ENCODE results near the gene CMKLR1.

The CMKLR1 gene

DNA sequence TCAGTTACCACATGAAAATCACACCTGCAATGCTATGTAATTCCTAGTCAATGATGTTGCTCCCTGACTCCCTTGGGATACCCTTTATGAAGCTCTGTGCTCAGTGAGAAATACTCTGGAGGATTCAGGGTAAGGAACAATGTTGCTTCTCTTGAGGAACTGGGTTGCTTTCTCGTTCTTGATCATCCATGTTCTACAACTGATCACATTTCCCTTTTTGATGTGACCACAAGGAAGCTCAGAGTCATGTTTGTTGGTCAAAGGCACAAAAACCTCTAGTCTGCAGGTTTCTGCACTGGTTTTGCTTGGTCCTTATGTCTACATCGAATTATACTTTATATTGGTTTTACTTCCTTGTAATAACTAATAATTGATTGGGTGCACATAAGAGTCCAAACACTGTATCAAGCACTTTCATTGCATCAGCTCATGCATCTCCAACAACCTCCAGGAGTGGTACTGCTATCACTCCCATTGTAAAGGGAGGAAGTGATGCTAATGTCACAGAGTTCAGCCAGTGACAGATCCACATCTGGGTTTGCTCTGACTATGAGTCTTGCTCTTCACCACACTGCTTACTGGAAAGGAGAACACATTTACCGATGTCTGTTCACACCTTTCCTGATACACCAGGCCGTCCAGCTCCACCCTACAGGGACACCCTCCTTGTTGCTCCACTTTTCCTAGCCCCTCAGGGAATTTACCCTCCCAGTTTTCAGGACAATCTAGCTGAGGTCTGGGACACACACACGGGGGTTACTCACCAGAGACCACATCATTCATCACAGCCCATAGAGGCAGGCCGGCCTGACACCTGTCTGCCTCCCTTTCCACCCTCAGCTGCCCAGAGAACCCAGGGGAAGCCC lies 41.0 kb downstream of the CMKLR1 start:
- no peak for DNase-seq

DNA sequence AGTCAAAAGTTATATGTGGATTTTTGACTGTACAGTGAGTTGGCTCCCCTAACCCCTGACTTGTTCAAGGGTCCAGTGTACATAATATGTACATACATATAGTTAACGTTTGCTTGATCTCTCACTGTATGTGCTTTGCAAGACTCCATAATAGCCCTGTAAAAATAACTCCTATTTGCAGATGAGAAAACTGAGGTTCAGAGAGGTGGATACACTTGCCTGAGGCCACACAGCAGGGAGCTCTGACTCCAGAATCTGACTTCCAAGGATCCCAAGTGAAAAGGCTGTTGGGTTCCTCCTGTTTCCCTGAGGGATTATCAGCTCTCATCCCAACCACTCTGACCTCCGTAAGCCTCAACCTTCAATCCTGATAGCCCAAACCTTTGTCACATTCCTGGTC lies 41.7 kb downstream of the CMKLR1 start:
- DNase-seq, result no peak

GRCh38 chr12:108296945-108297344 lies 42.2 kb downstream of the CMKLR1 start:
- no peak for DNase-seq

DNA sequence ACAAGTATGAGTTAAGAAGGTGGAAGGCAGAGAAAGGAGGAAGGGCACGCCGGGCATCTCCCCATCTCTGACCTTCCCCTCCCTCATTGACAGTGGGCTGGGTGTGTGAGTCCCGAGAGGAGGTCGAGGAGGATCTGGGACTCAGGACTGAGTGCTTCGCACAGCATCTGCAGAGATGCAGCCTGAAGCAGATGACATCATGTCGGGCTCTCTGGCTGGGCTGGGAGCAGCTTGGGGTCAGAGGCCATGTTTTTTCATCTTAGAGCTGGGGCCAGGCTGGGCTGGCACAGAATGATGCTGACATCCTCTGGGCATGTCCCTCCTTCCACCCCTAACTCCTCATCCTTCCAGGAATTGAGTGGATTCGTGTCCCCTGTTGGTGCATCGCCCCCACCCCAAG lies 43.5 kb downstream of the CMKLR1 start:
- no peak for DNase-seq

DNA sequence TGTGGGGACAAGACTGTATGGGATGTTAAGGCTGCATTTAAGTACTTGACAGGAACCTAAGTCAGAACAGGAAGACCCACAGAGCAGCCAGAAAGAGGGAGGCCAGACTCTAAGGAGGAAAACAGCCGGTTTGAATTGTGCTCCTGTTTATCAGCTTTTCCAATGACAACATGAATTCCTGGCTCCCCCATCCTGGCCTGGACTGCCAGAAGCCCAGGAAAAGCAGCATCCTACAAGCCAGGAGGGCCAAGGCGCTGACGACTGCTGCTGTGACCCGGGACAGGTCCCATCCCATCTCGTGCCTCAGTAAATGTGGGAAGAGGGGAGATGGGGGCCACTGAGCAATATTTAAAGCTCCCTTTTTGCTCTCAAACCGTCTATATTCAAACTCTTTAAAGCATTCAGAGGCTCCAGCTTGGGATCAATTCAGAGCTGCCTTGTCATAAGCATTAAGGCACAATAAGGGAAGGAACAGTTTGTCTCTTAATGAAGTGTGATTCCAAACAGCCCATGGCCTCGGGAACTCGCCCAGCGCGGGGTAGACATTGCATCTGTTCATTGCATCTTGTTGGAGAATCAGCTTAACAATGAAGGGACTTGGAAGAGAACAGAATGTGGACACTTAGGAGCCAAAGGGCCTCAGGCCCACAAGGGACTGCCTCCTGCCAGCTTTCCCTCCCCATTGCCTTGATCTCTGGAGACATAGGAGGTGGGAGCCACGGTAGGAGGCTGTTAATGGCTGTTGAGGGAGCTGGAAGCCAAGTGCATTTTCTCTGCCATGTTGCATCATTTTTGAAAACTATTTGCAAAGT lies 49.6 kb downstream of the CMKLR1 start:
- DNase-seq, result no peak

- DNase-seq, result no peak
These were observed 51.9 kb downstream of the CMKLR1 start for GRCh38 chr12:108287227-108287626.

DNA sequence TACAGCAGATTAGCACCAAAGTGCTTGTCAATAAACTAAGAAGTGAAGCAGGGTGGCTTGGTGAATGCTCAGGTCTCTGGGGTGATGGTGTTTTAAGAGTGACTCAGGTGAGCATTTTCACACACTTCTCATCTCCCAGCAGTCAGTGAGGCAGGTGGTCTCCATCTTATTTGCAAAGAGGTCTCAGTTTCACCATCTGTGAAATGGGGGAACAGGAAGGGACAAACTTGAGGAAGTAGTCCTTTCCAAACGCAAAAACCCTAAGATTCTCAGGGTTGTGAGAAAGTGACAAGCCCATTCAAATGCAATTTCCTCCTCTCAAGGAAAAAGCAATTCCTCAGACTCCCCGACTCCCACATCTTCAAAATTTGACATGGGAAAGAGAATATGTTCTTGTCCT lies 54.1 kb downstream of the CMKLR1 start:
- DNase-seq, result no peak

DNA sequence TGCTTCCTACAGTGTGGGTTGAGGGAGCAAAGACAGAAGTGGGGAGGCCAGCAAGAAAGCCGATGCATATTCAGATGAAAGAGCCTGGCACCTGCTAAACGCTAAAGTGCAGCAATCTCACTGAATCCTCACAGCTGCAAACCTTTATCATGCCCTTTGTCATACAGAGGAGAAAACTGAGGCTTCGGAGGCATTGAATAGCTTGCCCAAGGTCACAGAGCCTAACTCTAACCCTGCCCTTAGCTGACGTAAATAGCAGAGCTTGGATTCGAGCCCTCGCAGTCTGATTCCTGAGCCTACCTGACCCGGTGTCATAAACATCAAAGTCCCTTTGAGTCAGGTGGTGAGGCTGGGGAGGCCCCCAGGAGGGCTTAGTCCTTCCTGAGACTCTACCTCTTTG lies 54.9 kb downstream of the CMKLR1 start:
- no peak for DNase-seq

GRCh38 chr12:108282676-108283075 lies 56.4 kb downstream of the CMKLR1 start:
- DNase-seq, result no peak

GRCh38 chr12:108282160-108282559 lies 57.0 kb downstream of the CMKLR1 start:
- DNase-seq, result no peak

DNA sequence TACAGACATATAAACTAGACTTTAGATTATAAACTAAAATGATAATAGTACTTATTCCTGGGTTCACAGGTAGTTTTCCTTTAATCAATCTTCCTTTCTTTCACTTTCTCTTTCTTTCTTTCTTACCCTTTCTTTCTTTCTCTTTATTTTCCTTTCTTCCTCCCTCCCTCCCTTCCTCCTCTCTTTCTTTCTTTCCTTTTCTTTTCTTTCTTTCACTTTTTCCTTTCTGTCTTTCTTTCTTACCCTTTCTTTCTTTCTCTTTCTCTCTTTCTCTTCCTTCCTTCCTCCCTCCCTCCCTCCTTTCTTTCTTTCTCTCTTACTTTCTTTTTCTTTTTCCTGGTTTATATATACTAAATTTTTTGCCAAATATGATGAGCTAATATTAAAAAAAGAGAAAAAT lies 61.5 kb downstream of the CMKLR1 start:
- DNase-seq, result no peak

- no peak for DNase-seq
These were observed 65.9 kb downstream of the CMKLR1 start for GRCh38 chr12:108273217-108273616.

GRCh38 chr12:108271951-108272872 lies 66.9 kb downstream of the CMKLR1 start:
- DNase-seq, result no peak

DNA sequence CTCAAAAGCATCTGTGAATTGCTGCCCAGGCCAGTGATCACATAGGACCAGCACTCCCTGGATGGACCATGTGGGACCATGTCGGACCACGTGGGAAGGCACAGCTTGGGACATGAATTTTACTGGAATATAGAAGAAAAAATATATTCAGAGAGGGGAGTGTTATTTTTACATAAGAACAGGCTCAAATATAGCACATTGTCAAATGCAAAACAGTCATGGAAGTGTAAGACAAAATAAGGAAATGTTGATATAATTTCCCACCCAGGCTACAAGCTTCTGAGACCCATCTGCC lies 68.3 kb downstream of the CMKLR1 start:
- no peak for DNase-seq

DNA sequence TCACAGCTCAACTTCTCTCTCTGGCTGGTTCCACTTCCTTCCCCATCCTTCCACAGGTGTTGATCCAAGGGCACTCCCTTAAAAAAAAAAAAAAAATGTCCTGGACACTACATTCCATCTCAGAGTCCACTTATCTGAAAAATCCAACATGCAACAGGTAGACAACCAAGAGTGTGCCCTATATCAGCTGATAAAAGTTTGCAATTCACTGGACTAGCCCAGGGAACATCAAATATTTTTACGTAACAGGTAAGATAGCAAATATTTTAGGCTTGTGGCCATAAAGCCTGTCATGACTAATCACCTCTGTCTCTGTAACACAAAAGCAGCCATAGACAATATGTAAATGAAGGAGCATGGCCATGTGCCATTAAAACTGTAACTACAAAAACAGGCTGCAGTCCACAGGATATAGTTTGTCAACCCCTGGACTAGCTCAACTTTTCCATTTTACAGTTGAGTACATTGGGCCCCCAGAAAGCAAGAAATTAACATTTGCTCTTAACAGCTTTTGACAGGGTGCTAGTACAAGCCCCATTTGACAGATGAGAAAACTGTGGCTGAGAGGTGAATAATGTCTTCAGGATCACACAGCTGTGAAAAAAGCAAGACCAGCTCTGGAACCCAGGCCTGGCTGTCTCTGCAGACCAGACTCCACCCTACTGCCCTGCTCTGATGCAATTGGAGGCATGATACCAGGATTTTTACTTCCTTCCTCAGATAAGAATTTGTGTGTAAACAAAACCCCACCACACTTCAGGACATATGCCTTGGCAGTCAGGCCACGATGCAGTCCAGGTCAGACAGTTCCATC lies 68.9 kb downstream of the CMKLR1 start:
- DNase-seq, result no peak

GRCh38 chr12:108269224-108269623 lies 69.9 kb downstream of the CMKLR1 start:
- no peak for DNase-seq

- no peak for DNase-seq
These were observed 70.7 kb downstream of the CMKLR1 start for GRCh38 chr12:108268397-108268796.

DNA sequence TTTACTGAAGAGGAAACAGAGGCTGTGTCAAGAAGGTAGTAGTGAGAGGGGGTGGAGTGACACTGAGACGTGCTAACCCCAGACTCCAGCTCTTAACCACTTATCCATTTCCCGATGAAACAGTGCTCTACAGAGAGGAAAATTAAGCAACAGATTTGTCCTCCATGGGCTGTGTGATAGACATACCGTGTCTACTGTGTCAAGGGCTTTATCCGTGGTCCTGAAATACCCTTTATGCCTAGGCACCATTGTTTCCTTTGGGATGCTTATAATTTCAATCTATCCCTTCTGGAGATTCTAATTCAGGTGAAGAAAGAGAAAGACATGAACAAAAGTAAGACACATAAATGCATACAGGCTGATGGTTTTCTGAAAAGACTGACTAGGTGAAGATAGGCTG lies 71.7 kb downstream of the CMKLR1 start:
- no peak for DNase-seq

DNA sequence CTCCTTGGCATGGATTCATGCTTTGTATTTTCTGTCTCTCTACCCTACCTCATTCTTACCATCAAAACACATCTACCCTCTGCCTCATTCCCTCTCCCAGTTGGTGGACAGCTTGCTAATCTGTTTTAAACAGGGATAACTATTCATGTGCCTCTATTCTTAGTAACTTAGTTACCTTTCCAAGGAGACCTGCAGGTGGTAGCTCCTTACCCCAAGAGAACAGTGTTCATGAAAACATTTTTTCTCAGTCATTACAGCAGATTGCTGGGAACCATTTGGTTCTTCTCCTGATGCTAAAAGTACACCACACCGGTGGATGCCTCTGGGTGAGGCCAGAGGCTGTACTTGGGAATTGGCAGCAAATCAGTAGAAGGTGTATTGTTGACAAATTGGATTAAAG lies 73.0 kb downstream of the CMKLR1 start:
- no peak for DNase-seq

DNA sequence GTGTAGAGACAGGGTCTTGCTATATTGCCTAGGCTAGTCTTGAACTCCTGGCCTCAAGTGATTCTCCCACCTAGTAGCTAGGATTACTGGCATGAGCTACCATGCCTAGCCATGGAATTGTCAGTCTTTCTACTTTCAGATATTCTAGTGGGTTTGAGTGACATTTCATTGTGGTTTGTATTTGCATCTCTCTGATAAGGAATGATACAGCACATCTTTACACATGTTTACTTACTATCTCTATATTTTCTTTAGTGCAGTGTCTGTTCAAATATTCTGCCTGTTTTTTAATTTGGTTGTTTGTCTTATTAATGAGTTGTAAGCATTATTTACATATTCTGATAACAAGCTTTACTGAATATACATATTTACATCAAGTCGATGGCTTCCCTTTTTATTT lies 73.6 kb downstream of the CMKLR1 start:
- no peak for DNase-seq

DNA sequence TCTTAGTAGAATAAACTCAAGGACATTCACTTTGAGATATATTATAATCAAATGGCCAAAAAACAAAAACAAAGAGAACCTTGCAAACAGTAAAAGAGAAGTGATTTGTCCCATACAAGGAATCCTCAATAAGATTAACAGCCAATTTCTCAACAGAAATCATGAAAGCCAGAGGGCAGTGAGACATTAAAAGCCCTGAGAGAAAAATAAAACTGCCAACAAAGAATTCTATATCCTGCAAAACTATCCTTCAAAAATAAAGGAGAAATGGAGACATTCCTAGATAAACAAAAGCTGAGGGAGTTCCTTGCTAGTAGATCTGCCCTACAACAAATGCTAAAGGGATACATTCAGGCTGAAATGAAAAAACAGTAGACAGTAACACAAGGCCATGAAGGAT lies 78.1 kb downstream of the CMKLR1 start:
- DNase-seq, result no peak

DNA sequence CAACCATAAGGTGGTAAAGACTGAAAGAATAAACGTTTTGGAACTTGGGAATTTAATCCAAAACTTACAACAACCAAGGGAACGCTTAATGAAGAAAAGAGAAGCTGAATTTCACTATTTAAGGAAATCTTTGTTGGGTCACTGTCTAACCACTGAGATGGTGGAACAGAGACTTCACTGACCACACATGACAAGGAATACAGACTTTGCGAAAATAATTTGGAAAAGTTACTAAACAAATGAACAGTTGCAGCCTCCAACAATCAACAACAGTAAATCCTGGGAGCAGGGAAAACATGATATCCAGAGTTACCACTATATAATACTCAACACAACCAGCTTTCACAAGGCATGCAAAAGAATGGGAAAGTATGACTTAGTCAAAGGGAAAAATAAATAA lies 79.1 kb downstream of the CMKLR1 start:
- DNase-seq, result no peak

Measured in AML-193 (cell line).